Stimulated activated memory B cell treated with anti-CD40 and anti-IgM and Interleukin-4, amounts not matched to agents 10 μg/mL and 1 μg/mL and 100 μg/mL, for 72 hours (primary cell): ENCODE results near the gene PAX3.

Source experiments
- ATAC-seq: fragments of 150-1000 bp; cut with Tn5 transposase; 2 replicates; pipeline ENCODE4 v1.10.0; 2021
- H3K27ac Mint-ChIP-seq: one replicate; pipeline ENCODE4 v1.8.0; 2022; ENCODE audit warnings: mild to moderate bottlenecking, mixed read lengths
- H3K27me3 Mint-ChIP-seq: one replicate; pipeline ENCODE4 v1.8.0; 2022; ENCODE audit warnings: mixed read lengths
- H3K36me3 Mint-ChIP-seq: one replicate; pipeline ENCODE4 v1.8.0; 2022; ENCODE audit warnings: mixed read lengths
- H3K4me1 Mint-ChIP-seq: one replicate; pipeline ENCODE4 v1.8.0; 2022; ENCODE audit warnings: mixed read lengths
- H3K4me3 Mint-ChIP-seq: one replicate; pipeline ENCODE4 v1.8.0; 2022; ENCODE audit warnings: mild to moderate bottlenecking, moderate library complexity, mixed read lengths
- H3K9me3 Mint-ChIP-seq: one replicate; pipeline ENCODE4 v1.8.0; 2022; ENCODE audit warnings: mixed read lengths

The PAX3 gene

GRCh38 chr2:222280795-222281194 lies 18.0 kb downstream of the PAX3 start:
- Mint-ChIP-seq H3K27me3 (peaks cover 67% of the 10 kb centered on the region), H3K27ac (no peak overlapping the region), H3K4me3 (no peak overlapping the region), H3K9me3 (peaks cover 2% of the 10 kb centered on the region), H3K4me1 (no peaks in the 10 kb centered on the region), H3K36me3 (no peaks in the 10 kb centered on the region)
- no peak for ATAC-seq

- no peaks in the 10 kb centered on the region for H3K4me1 Mint-ChIP-seq
- no peak overlapping the region for H3K4me3 Mint-ChIP-seq
- H3K27ac Mint-ChIP-seq: no peak overlapping the region
- H3K27me3 Mint-ChIP-seq: peaks cover 18% of the 10 kb centered on the region
- H3K36me3 Mint-ChIP-seq: no peaks in the 10 kb centered on the region
- ATAC-seq: no peak
- no peaks in the 10 kb centered on the region for H3K9me3 Mint-ChIP-seq
These were observed 26.3 kb downstream of the PAX3 start for GRCh38 chr2:222272446-222273015.

GRCh38 chr2:222271854-222272253 lies 26.9 kb downstream of the PAX3 start:
- H3K9me3 Mint-ChIP-seq: no peaks in the 10 kb centered on the region
- no peak overlapping the region for H3K4me3 Mint-ChIP-seq
- no peak for ATAC-seq
- H3K27me3 Mint-ChIP-seq: peaks cover 18% of the 10 kb centered on the region
- H3K4me1 Mint-ChIP-seq: no peaks in the 10 kb centered on the region
- H3K36me3 Mint-ChIP-seq: no peaks in the 10 kb centered on the region
- H3K27ac Mint-ChIP-seq: no peak overlapping the region

- Mint-ChIP-seq H3K9me3 (peaks cover 1% of the 10 kb centered on the region), H3K4me3 (no peak overlapping the region), H3K27me3 (peaks cover 9% of the 10 kb centered on the region), H3K4me1 (no peaks in the 10 kb centered on the region), H3K36me3 (no peaks in the 10 kb centered on the region), H3K27ac (no peak overlapping the region)
- no peak for ATAC-seq
These were observed 28.4 kb downstream of the PAX3 start for GRCh38 chr2:222270396-222270795.

- H3K4me3 Mint-ChIP-seq: no peak overlapping the region
- H3K27ac Mint-ChIP-seq: no peak overlapping the region
- peaks cover 9% of the 10 kb centered on the region for H3K27me3 Mint-ChIP-seq
- H3K4me1 Mint-ChIP-seq: no peaks in the 10 kb centered on the region
- no peaks in the 10 kb centered on the region for H3K36me3 Mint-ChIP-seq
- no peak for ATAC-seq
- H3K9me3 Mint-ChIP-seq: peaks cover 7% of the 10 kb centered on the region
These were observed 29.7 kb downstream of the PAX3 start for GRCh38 chr2:222269132-222269531.

GRCh38 chr2:222268311-222268990 lies 30.3 kb downstream of the PAX3 start:
- H3K4me3 Mint-ChIP-seq: no peak overlapping the region
- ATAC-seq: no peak
- peaks cover 9% of the 10 kb centered on the region for H3K9me3 Mint-ChIP-seq
- H3K27me3 Mint-ChIP-seq: peaks cover 9% of the 10 kb centered on the region
- H3K36me3 Mint-ChIP-seq: no peaks in the 10 kb centered on the region
- no peak overlapping the region for H3K27ac Mint-ChIP-seq
- no peaks in the 10 kb centered on the region for H3K4me1 Mint-ChIP-seq

GRCh38 chr2:222264791-222265320 lies 33.9 kb downstream of the PAX3 start:
- no peak overlapping the region for H3K4me3 Mint-ChIP-seq
- no peaks in the 10 kb centered on the region for H3K36me3 Mint-ChIP-seq
- H3K27me3 Mint-ChIP-seq: peaks cover 9% of the 10 kb centered on the region
- H3K9me3 Mint-ChIP-seq: peaks cover 9% of the 10 kb centered on the region
- H3K27ac Mint-ChIP-seq: no peak overlapping the region
- ATAC-seq: no peak
- no peaks in the 10 kb centered on the region for H3K4me1 Mint-ChIP-seq

- Mint-ChIP-seq H3K9me3 (peaks cover 9% of the 10 kb centered on the region), H3K27ac (no peak overlapping the region), H3K4me1 (no peaks in the 10 kb centered on the region), H3K4me3 (no peak overlapping the region), H3K27me3 (peaks cover 4% of the 10 kb centered on the region), H3K36me3 (no peaks in the 10 kb centered on the region)
- no peak for ATAC-seq
These were observed 37.3 kb downstream of the PAX3 start for GRCh38 chr2:222261504-222261903.

- H3K4me3 Mint-ChIP-seq: no peak overlapping the region
- H3K27ac Mint-ChIP-seq: no peak overlapping the region
- ATAC-seq: no peak
- no peaks in the 10 kb centered on the region for H3K36me3 Mint-ChIP-seq
- H3K9me3 Mint-ChIP-seq: no peaks in the 10 kb centered on the region
- no peaks in the 10 kb centered on the region for H3K4me1 Mint-ChIP-seq
- H3K27me3 Mint-ChIP-seq: peaks cover 11% of the 10 kb centered on the region
These were observed 41.2 kb downstream of the PAX3 start for GRCh38 chr2:222257645-222258044.

- Mint-ChIP-seq H3K27me3 (peaks cover 11% of the 10 kb centered on the region), H3K36me3 (no peaks in the 10 kb centered on the region), H3K27ac (no peak overlapping the region), H3K9me3 (no peaks in the 10 kb centered on the region), H3K4me1 (no peaks in the 10 kb centered on the region), H3K4me3 (no peak overlapping the region)
- ATAC-seq: no peak
These were observed 42.5 kb downstream of the PAX3 start for GRCh38 chr2:222256250-222256649.

GRCh38 chr2:222255090-222255489 lies 43.7 kb downstream of the PAX3 start:
- ATAC-seq: no peak
- H3K4me3 Mint-ChIP-seq: no peak overlapping the region
- no peak overlapping the region for H3K27ac Mint-ChIP-seq
- H3K27me3 Mint-ChIP-seq: peaks cover 11% of the 10 kb centered on the region
- no peaks in the 10 kb centered on the region for H3K9me3 Mint-ChIP-seq
- H3K4me1 Mint-ChIP-seq: no peaks in the 10 kb centered on the region
- no peaks in the 10 kb centered on the region for H3K36me3 Mint-ChIP-seq

GRCh38 chr2:222250313-222250712 lies 48.5 kb downstream of the PAX3 start:
- no peak overlapping the region for H3K4me3 Mint-ChIP-seq
- H3K9me3 Mint-ChIP-seq: no peaks in the 10 kb centered on the region
- no peaks in the 10 kb centered on the region for H3K4me1 Mint-ChIP-seq
- ATAC-seq: no peak
- H3K36me3 Mint-ChIP-seq: no peaks in the 10 kb centered on the region
- H3K27ac Mint-ChIP-seq: no peak overlapping the region
- peaks cover 2% of the 10 kb centered on the region for H3K27me3 Mint-ChIP-seq

GRCh38 chr2:222249444-222249843 lies 49.4 kb downstream of the PAX3 start:
- H3K4me3 Mint-ChIP-seq: no peak overlapping the region
- no peak overlapping the region for H3K27ac Mint-ChIP-seq
- no peaks in the 10 kb centered on the region for H3K36me3 Mint-ChIP-seq
- no peaks in the 10 kb centered on the region for H3K4me1 Mint-ChIP-seq
- H3K9me3 Mint-ChIP-seq: no peaks in the 10 kb centered on the region
- H3K27me3 Mint-ChIP-seq: peaks cover 10% of the 10 kb centered on the region
- ATAC-seq: no peak

GRCh38 chr2:222248818-222249217 lies 50.0 kb downstream of the PAX3 start:
- Mint-ChIP-seq H3K36me3 (no peaks in the 10 kb centered on the region), H3K4me1 (no peaks in the 10 kb centered on the region), H3K27me3 (peaks cover 16% of the 10 kb centered on the region), H3K4me3 (no peak overlapping the region), H3K9me3 (no peaks in the 10 kb centered on the region), H3K27ac (no peak overlapping the region)
- no peak for ATAC-seq

GRCh38 chr2:222248256-222248655 lies 50.5 kb downstream of the PAX3 start:
- H3K4me3 Mint-ChIP-seq: no peak overlapping the region
- no peak for ATAC-seq
- H3K36me3 Mint-ChIP-seq: no peaks in the 10 kb centered on the region

GRCh38 chr2:222242532-222242931 lies 56.3 kb downstream of the PAX3 start:
- ATAC-seq: no peak
- Mint-ChIP-seq H3K9me3 (no peaks in the 10 kb centered on the region), H3K4me1 (no peaks in the 10 kb centered on the region), H3K27me3 (peaks cover 60% of the 10 kb centered on the region), H3K27ac (no peak overlapping the region), H3K4me3 (no peak overlapping the region), H3K36me3 (no peaks in the 10 kb centered on the region)

More at GRCh38 chr2:222248256-222248655, 50.5 kb downstream of the PAX3 start:
- Mint-ChIP-seq H3K27ac (no peak overlapping the region), H3K9me3 (no peaks in the 10 kb centered on the region), H3K4me1 (no peaks in the 10 kb centered on the region), H3K27me3 (peaks cover 22% of the 10 kb centered on the region)
